ENCODE data around the gene NINJ1. TPM values are rescaled to one million over a fixed set of nuclear protein-coding genes. Genes with fewer than 3 reads are reported as not detected.

The NINJ1 gene
- total RNA-seq, 2 donors from 2014 or later: 81.0 to 84.8 TPM

DNA sequence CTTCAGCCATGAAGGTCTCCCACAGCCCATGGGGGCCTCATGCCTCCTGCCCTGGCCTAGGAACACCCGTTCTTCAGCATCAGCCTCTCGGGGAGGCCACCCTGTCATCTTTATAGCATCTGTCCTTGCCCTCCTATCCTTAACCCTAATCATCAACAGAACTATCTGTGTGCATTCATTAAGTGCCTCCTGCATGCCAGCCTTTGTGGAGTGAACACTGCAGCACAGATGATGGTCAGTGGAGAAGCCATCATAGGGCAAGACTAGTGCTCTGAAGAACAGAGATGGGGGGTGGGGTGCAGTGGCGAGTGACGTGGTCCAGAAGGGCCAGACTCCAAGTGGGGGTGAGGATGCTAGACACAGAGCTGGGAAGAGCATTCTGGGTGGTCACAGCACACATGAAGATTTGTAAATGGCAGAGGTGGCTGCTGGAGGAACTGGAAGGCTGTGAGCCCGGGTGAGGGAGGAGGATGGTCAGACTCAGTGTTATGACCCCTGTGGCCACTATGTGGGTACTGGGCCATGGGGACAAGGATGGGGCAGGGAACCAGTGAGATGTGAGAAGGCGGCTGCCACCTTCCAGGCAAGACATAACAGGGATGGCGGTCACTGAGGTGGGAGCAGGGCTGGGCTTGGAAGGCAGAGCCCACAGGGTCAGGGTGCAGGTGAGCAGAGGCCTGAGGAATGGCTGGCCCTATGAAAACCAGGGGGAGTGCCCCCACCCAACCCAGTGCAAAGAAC lies 41.6 kb downstream of the NINJ1 start:
- peaks cover 16 to 64% of the 10 kb centered on the region in 2 donors for H3K36me3 Mint-ChIP-seq
- peak in 1 of 2 donors; percentile 50 for DNase-seq (ENCODE audit: low spot score in 2 of 2)
- H3K9me3 Mint-ChIP-seq: peaks cover 0 to 37% of the 10 kb centered on the region in 2 donors
- H3K27ac Mint-ChIP-seq: peak overlapping the region; percentile 89 to 96
- no peak for ATAC-seq

DNA sequence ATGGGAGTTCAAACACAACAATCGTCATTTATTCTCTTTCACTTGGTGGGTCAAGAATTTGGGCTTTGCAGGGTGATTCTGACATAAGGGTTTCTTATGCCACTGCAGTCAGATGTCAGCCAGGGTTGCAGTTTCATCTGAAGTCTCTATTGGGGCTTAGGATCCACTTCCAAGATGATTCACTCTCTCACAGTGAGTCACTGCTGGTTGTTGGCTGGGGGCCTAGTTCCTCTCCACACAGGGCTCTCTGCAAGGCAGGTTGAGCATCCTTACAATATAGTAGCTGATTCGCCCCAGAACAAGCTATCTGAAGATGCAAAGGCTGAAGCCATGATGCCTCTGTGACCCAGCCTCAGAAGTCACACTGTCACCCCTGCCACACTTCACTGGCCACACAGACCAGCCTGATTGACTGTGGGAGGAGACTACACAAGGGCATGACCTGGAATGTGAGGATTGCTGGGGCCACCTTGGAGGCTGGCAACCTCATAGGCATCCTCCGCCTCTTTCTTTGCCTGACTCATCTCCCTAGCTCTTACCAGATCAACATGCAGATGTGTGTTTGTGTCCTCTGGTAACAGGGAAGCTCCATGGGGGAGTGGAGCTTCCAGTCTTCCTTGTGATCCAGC lies 42.5 kb downstream of the NINJ1 start:
- Mint-ChIP-seq H3K9me3 (peaks cover 0 to 40% of the 10 kb centered on the region in 2 donors), H3K36me3 (peaks cover 13 to 72% of the 10 kb centered on the region in 2 donors), H3K27ac (peak overlapping the region; percentile 89 to 96)
- peak; percentile 67 to 84 for DNase-seq (ENCODE audit: low spot score in 2 of 2)
- ATAC-seq: peak; percentile 46 to 67

DNA sequence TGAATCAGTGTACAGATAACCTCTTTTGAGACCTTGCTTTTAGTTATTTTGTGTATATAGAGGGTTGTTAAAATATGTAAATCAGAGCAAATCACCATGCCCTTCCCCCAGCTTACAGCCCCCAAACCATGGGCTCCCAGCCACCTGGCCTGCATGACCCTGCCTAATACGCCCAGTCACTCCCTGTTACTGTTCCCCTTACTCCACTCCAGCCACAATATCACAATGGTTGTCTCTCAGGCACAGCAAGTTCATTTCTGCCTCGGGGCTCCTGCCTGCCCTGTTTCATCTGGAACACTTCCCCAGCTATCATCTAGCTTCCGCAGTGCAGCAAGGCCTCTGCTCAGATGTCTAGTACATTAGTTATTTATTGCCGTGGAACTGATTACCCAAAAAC lies 43.0 kb downstream of the NINJ1 start:
- no peak for DNase-seq (ENCODE audit: low spot score in 2 of 2)
- no peak for ATAC-seq

DNA sequence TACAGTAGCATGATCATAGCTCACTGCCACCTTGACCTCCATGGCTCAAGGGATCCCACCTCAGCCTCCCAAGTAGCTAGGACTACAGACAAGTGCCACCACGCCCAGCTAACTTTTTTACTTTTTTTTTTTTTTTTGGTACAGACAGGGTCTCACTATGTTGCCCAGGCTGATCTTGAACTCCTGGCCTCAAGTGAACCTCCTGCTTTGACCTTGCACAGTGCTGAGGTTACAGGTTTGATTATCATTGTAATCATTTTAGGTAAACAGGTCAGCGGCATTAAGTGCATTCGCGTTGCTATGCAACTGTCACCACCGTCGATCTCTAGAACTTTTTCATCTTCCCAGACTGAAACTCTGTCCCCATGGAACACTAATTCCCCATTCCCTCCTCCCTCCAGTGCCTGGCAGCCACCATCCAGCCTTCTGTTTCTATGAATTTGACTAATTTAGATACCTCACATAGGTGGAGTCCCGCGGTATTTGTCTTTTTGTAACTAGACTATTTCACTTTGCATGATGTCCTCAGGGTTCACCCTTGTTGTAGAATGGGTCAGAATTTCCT lies 43.9 kb downstream of the NINJ1 start:
- peaks cover 20 to 85% of the 10 kb centered on the region in 2 donors for H3K36me3 Mint-ChIP-seq
- H3K27ac Mint-ChIP-seq: peak overlapping the region; percentile 56 to 89
- DNase-seq (ENCODE audit: low spot score in 2 of 2) (peak in 1 of 2 donors; percentile 51), ATAC-seq (peak in 1 of 2 donors; percentile 15)
- peaks cover 0 to 45% of the 10 kb centered on the region in 2 donors for H3K9me3 Mint-ChIP-seq

More for the DNA sequence above, 43.0 kb downstream of the NINJ1 start:
- peaks cover 0 to 41% of the 10 kb centered on the region in 2 donors for H3K9me3 Mint-ChIP-seq
- peaks cover 15 to 76% of the 10 kb centered on the region in 2 donors for H3K36me3 Mint-ChIP-seq
- peak overlapping the region; percentile 89 to 96 for H3K27ac Mint-ChIP-seq

DNA sequence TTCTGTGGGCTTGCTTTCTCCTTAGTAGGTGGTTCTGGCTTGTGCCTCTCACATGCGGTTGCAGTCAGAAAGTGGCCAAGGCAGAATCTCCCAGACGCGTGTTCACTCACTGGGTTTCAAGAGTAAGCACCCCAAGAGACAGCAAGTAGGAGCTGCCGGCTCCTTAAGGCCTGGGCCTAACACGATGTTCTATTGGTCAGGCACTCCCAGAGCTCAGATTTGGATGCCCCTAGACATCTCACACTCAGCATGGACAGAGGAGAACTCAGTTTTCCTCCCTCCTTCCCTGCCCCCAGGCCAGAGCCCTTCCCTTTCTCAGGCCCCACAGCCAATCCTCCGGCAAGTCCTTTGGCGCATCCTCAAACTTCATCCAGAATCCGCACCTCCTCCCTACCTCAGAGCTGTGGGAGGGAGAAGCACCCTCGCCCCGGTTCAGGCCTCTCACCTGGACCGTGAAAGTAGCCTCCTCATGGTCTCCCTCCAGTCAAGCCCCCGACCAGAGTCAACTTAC lies 44.5 kb downstream of the NINJ1 start:
- H3K27ac Mint-ChIP-seq: peak overlapping the region; percentile 30 to 89
- H3K36me3 Mint-ChIP-seq: peaks cover 20 to 86% of the 10 kb centered on the region in 2 donors
- ATAC-seq (no peak), DNase-seq (ENCODE audit: low spot score in 2 of 2) (peak in 1 of 2 donors; percentile 44)
- H3K9me3 Mint-ChIP-seq: peaks cover 0 to 45% of the 10 kb centered on the region in 2 donors

DNA sequence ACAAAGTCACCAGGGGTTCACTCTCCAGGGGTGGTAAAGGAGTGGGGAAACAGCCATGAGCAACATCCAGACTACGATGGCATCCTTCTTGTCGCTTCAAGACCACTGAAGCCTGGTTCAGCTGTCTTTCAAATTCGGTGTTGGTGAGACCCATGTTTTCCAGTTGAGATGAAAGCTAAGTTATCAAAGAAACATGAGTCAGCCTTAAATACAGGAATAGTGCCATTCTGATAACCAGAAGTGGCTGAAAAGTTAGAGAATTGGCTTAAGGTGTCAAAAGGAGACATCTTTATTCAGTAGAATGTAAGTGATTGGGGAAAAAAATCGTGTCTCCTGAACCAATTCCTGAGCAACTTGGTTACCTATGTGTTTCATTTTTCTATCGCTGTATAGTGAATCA lies 45.0 kb downstream of the NINJ1 start:
- H3K27ac Mint-ChIP-seq: peak overlapping the region; percentile 30 to 89
- ATAC-seq (no peak), DNase-seq (ENCODE audit: low spot score in 2 of 2) (no peak)
- H3K36me3 Mint-ChIP-seq: peaks cover 20 to 87% of the 10 kb centered on the region in 2 donors
- peaks cover 0 to 45% of the 10 kb centered on the region in 2 donors for H3K9me3 Mint-ChIP-seq

DNA sequence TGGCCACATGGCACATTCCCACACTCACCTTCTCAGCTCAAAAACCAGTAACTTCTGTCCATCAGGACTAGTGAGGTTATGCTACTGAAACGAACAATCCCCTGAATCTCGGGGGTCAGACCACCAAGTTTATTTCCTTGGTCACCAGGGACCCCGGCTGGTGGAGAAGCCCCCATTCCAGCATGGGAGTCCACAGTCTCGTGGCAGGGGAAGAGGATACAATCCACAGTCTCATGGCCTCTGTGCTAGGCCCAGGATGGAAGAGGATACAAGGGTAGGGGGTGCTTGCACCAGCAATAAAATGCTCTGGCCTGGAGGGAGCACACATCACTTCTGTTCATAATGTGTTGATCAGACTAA lies 45.4 kb downstream of the NINJ1 start:
- no peak for ATAC-seq
- H3K9me3 Mint-ChIP-seq: peaks cover 0 to 47% of the 10 kb centered on the region in 2 donors
- peak overlapping the region; percentile 60 to 89 for H3K27ac Mint-ChIP-seq
- no peak for DNase-seq (ENCODE audit: low spot score in 2 of 2)
- peaks cover 23 to 89% of the 10 kb centered on the region in 2 donors for H3K36me3 Mint-ChIP-seq

DNA sequence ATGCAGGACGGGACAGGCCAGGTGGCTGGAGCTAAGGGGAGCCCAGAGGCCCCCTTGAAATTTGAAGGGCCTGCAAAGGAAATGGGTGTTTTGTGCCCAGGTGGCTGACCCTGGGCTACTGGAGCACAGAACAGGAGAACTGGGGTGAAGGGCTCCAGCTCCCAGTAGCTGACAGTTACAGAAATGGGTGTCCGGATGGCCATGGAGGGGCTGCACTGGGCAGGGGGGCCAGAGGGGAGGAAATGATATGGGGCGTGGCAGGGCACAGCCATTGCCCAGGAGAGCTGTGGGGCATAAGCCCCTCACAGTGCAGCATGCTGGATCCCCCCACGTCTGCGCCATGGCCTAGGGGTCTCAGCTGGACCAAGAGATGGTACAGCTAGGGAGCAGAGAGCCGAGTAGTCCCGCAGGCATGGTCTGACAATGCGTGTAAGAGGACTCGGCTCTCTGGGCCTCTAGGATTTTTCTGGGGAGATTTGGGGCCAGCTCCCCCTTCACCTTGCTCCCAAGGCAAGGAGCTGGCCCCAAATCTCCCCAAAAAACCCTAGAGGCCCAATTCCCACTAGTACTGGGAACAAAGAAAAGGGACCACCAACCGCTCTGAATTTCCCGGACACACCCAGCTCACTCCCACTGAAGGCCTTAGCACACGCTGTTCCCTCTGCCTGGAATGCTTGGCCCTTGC lies 45.9 kb downstream of the NINJ1 start:
- H3K36me3 Mint-ChIP-seq: peaks cover 25 to 88% of the 10 kb centered on the region in 2 donors
- DNase-seq (ENCODE audit: low spot score in 2 of 2): peak in 1 of 2 donors; percentile 43
- peaks cover 0 to 45% of the 10 kb centered on the region in 2 donors for H3K9me3 Mint-ChIP-seq
- peak overlapping the region; percentile 47 to 89 for H3K27ac Mint-ChIP-seq
- ATAC-seq: no peak

DNA sequence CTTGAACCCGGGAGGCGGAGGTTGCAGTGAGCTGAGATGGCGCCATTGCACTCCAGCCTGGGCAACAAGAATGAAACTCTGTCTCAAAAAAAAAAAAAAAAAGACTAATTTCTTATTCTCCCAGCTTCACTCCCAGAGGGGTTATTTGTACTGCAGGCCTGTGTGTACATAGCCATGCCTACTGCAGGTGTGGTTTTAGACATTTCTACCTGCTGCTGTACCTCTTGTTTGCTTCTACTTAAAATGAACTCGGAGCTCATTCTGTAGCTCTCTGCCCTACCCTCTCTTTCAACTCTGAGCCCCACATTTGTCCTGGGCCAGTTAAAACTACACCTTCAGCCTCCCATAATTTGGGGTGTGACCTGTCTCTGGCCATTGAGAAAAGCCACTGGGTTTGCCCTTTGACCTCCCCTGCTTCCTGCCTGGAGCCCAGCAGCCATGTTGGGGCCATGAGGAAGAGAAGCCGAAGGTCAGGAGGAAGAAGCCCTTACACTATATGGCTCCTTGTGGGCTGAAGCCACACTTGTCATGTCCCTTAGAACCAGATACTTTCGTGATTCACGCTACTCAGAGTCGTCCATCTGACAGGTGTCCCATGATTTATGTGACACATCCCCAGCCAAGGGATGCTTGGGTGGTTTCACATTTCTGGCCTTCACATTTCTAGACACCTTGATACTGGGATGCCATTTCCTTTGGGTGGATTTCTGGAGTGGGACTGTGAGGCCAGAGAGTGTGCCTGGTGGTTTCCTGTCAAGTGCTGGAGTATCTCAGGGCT lies 47.4 kb downstream of the NINJ1 start:
- peaks cover 20 to 83% of the 10 kb centered on the region in 2 donors for H3K36me3 Mint-ChIP-seq
- H3K9me3 Mint-ChIP-seq: peaks cover 0 to 32% of the 10 kb centered on the region in 2 donors
- H3K27ac Mint-ChIP-seq: no peak overlapping the region
- ATAC-seq (no peak), DNase-seq (ENCODE audit: low spot score in 2 of 2) (peak in 1 of 2 donors; percentile 37)

DNA sequence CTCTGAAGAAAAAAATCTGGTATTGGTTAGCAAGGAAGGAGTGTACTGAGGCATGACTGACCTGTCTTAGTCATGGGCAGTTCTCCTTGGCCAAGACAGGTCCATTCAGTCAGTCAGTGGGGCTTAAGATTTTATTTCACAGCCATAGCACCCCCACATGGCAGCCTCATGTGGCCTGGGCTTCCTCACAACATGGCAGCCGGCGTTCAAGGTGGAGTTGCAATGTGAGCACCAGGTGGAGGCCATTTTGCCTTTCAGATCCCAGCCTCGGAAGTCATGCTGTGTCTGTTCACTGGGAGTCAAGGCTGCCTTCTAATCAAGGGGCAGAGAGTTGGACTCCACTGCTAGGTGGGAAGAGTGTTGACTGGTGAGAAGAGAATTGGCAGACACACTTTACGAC lies 48.4 kb downstream of the NINJ1 start:
- peak overlapping the region; percentile 59 to 60 for H3K27ac Mint-ChIP-seq
- peaks cover 15 to 83% of the 10 kb centered on the region in 2 donors for H3K36me3 Mint-ChIP-seq
- no peak for DNase-seq (ENCODE audit: low spot score in 2 of 2)
- peaks cover 0 to 26% of the 10 kb centered on the region in 2 donors for H3K9me3 Mint-ChIP-seq
- ATAC-seq: no peak

DNA sequence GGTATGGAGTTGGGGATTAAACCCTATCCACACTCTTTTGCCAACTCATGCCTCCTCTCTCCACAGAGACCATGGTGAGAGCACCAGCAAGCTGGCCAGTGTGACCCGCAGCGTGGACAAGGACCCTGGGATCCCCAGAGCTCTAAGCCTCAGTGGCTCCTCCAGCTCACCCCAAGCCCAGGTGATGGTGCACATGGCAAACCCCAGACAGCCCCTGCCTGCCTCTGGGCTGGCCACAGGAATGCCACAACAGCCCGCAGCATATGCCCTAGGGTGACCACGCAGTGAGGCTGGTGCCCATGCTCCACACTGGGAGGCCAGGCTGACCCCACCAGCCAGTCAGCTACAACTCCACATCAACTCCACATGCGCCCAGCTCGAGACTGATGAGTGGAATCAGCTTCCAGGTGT lies 49.6 kb downstream of the NINJ1 start:
- no peak for ATAC-seq
- Mint-ChIP-seq H3K36me3 (peaks cover 15 to 73% of the 10 kb centered on the region in 2 donors), H3K9me3 (peaks cover 0 to 17% of the 10 kb centered on the region in 2 donors), H3K27ac (no peak overlapping the region)
- DNase-seq (ENCODE audit: low spot score in 2 of 2): peak in 1 of 2 donors; percentile 53

DNA sequence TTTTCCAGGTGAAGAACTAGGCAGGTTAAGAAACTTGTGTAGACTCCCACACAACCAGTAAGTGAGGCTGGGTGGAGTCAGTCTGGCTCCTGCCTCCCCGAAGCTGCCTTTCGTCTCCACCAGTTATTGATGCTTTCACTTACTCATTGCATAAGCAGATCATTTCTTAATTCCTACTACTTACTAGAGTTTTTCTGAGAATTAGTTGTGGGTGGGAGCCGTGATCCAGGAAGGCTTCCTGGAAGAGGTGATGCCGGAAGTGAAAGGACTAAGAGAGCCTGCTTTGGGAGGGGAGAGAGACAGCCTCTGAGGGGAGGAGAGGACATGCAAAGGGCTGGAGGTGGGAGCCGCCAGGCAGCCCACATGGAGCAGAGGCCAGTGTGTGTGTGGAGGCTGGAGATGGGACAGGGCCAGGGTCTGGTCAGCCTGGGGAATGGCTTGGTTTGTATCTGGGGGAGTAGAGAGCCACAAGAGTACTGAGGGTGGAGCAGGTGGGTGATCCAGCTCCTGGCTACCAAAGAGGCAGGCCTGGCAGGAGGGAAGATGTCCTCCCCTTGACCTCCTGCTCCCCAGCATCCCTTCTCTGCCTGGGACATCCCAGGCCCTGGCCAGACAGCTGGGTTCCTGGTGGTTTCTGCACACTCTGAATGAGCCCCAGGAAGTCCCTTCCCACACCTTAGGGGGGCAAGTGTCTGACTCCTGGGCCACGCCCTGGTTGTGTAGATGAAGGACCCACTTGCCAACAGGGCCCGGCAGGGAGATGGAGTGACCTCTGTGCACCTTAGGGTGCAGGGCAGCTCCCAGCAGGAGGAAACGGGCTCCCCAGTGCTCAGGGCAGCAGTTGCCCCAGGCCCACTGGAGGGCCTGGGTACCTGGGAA lies 50.2 kb downstream of the NINJ1 start:
- peak in 1 of 2 donors; percentile 54 for DNase-seq (ENCODE audit: low spot score in 2 of 2)
- H3K36me3 Mint-ChIP-seq: peaks cover 15 to 67% of the 10 kb centered on the region in 2 donors
- peaks cover 0 to 17% of the 10 kb centered on the region in 2 donors for H3K9me3 Mint-ChIP-seq
- peak; percentile 69 to 78 for ATAC-seq
- peak overlapping the region; percentile 93 to 97 for H3K27ac Mint-ChIP-seq

DNA sequence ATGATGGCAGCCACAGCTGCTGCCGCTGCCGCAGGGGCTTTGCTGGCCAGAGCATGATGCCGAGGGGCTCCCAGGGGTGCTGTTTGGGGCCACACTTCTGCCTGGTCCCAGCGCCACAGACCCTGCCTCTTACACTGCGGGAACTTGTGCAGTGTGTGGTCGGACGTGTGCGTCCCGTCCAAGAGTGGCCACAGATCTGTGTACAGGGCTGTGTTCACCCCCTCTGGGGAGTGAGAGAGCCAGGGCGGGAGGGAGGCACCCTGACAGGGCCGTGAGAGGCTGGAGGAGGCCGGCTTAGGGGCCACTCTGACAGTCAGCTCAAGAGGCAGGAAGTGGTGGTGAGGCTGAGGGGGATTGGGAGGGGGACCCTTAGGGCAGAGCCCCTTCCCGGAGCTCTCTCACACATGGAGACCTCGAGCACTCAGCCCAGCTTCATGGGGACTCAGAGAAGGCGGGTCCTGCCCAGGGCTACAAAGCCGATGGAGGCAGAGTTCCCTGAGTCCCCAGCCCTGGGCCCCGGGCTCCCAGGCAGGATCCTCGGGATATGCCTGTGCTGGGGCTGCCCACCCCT lies 51.1 kb downstream of the NINJ1 start:
- Mint-ChIP-seq H3K36me3 (peaks cover 16 to 59% of the 10 kb centered on the region in 2 donors), H3K9me3 (peaks cover 0 to 13% of the 10 kb centered on the region in 2 donors), H3K27ac (peak overlapping the region; percentile 50 to 93)
- peak; percentile 33 to 39 for ATAC-seq
- peak in 1 of 2 donors; percentile 55 for DNase-seq (ENCODE audit: low spot score in 2 of 2)

DNA sequence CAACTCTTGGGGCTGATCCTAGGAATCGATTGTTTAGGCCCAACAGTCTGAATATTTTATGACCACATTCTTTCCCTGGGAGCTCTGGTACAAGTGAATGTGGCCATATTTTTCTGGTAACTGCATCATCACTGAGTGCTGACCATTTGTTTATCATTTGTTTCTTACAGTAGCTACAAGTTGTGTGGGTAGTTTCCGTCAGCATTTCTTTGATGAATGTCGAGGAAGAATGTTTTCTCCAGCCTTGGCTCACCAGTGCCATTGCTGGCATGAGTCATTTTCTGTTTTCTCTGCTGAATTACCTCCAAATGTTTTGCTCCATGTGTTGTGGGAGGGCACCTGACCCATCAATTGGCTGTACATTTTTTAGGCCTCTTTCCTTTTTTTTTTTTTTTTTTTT lies 52.1 kb downstream of the NINJ1 start:
- peak in 1 of 2 donors; percentile 7 for ATAC-seq
- Mint-ChIP-seq H3K36me3 (peaks cover 21 to 57% of the 10 kb centered on the region in 2 donors), H3K9me3 (peaks cover 0 to 13% of the 10 kb centered on the region in 2 donors), H3K27ac (peak overlapping the region; percentile 79 to 93)
- no peak for DNase-seq (ENCODE audit: low spot score in 2 of 2)

Data from activated naive CD4-positive, alpha-beta T cell treated with anti-CD3 and anti-CD28 coated beads, Interleukin-2, amount 50 U/mL, for 72 hours (primary cell).